Prostate gland (tissue), 2 donors: Measurements from ENCODE around the gene VPS26C.

Experiments used
- POLR2A ChIP-seq: fragments of 450-650 bp; IDR thresholded peaks from one replicate; pipeline ENCODE4 v1.6.1; 2016; ENCODE audit warnings: antibody characterized with exemption, mild to moderate bottlenecking
- POLR2AphosphoS5 ChIP-seq: sonication (generic); formaldehyde crosslinking; IDR thresholded peaks from one replicate; pipeline ENCODE4 v1.6.1; 2017; ENCODE audit warnings: antibody characterized with exemption
- TF ChIP-seq, protein P1 (sequence below), 4 experiments: fragments of 200-600 bp in 2 of 4; fragments of 450-650 bp in 2 of 4; sonication (generic) in 2 of 4; IDR thresholded peaks; 1 replicate in 3 of 4; 2 replicates in 1 of 4; pipeline ENCODE4 v1.5.1; 2016 to 2019; ENCODE audit warnings: antibody characterized with exemption in 4 of 4, mild to moderate bottlenecking in 2 of 4, moderate library complexity in 2 of 4

DNA sequence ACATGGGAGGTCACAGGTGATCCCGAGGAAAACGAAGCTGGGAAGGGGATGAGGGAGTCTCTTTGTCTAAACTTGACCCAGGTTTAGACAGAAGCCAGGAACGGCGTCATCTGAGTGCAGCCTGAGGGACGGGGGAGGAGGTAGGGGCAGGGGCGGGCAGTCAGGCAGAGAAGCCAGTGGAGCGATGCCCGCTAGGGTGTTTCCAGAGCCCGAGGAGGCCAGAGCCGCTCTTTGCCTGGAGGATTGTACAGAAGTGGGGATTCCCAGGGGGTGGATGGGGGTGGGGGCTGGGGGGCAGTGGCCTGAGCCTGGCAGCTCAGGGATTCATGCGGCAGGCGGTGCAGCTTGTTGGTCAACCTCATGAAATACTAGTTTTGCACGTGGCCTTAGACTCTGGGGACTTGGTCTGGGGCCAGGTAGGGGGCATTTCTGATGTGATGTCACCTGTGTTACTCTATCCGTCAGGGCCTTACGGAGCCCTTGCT, 58.4 kb downstream of the VPS26C start:
- TF ChIP-seq, protein P1, sequence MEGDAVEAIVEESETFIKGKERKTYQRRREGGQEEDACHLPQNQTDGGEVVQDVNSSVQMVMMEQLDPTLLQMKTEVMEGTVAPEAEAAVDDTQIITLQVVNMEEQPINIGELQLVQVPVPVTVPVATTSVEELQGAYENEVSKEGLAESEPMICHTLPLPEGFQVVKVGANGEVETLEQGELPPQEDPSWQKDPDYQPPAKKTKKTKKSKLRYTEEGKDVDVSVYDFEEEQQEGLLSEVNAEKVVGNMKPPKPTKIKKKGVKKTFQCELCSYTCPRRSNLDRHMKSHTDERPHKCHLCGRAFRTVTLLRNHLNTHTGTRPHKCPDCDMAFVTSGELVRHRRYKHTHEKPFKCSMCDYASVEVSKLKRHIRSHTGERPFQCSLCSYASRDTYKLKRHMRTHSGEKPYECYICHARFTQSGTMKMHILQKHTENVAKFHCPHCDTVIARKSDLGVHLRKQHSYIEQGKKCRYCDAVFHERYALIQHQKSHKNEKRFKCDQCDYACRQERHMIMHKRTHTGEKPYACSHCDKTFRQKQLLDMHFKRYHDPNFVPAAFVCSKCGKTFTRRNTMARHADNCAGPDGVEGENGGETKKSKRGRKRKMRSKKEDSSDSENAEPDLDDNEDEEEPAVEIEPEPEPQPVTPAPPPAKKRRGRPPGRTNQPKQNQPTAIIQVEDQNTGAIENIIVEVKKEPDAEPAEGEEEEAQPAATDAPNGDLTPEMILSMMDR (IDR thresholded peaks at IDR 0.05), result no peak
- no peak for TF ChIP-seq POLR2A
- no peak for TF ChIP-seq POLR2AphosphoS5
